Osteoblast (primary cell): Measurements from ENCODE around the gene MTCH1. TPM values are rescaled to one million over a fixed set of nuclear protein-coding genes. Genes with fewer than 3 reads are reported as not detected.

ENCODE experiments used
- DNase-seq: peaks from one replicate; pipeline ENCODE4 v3.0.0; 2011; ENCODE audit warnings: low spot score, mixed read lengths; ENCODE audit not compliant: insufficient read length; ENCODE audit errors: missing footprints
- H2AFZ ChIP-seq: 2 replicates; pipeline ENCODE4 v1.6.0; 2011; ENCODE audit warnings: mild to moderate bottlenecking, low read length
- H3K27ac ChIP-seq: 2 replicates; pipeline ENCODE4 v1.5.1; 2011; ENCODE audit warnings: mild to moderate bottlenecking, low read depth, low read length, moderate library complexity
- H3K27me3 ChIP-seq: 2 replicates; pipeline ENCODE4 v1.6.0; 2012; ENCODE audit warnings: mild to moderate bottlenecking, control low read depth, inconsistent platforms, low read length, moderate library complexity; ENCODE audit not compliant: insufficient read depth
- H3K36me3 ChIP-seq: 2 replicates; pipeline ENCODE4 v1.5.1; 2011; ENCODE audit warnings: mild to moderate bottlenecking, low read length, control low read depth, moderate library complexity; ENCODE audit not compliant: insufficient read depth
- H3K4me1 ChIP-seq: 2 replicates; pipeline ENCODE4 v1.5.1; 2011; ENCODE audit warnings: mild to moderate bottlenecking, low read length, control low read depth, moderate library complexity; ENCODE audit not compliant: insufficient read depth
- H3K4me2 ChIP-seq: 2 replicates; pipeline ENCODE4 v1.6.0; 2011; ENCODE audit warnings: mild to moderate bottlenecking, low read length; ENCODE audit not compliant: insufficient read depth
- H3K4me3 ChIP-seq: fragments of 200-600 bp; sonication (generic); 3 replicates; pipeline ENCODE4 v1.5.1; 2012; ENCODE audit warnings: mild to moderate bottlenecking, low read length, inconsistent platforms; ENCODE audit not compliant: insufficient read depth
- H3K79me2 ChIP-seq: 2 replicates; pipeline ENCODE4 v1.6.0; 2012; ENCODE audit warnings: mild to moderate bottlenecking, low read length, control low read depth, inconsistent platforms; ENCODE audit not compliant: insufficient read depth
- H3K9me3 ChIP-seq: 2 replicates; pipeline ENCODE4 v1.5.1; 2011; ENCODE audit warnings: low read depth, low read length, control low read depth
- H4K20me1 ChIP-seq: 2 replicates; pipeline ENCODE4 v1.6.0; 2012; ENCODE audit warnings: mild to moderate bottlenecking, low read length, control low read depth; ENCODE audit not compliant: insufficient read depth
- CTCF ChIP-seq: IDR thresholded peaks from 2 replicates; pipeline ENCODE4 v1.5.1; 2011; ENCODE audit warnings: mild to moderate bottlenecking, low read depth, low read length, moderate library complexity; ENCODE audit errors: extremely low read depth
- total RNA-seq: library from RNA; depleted of rRNA; stranded (reverse); fragments of >200 nt; gene quantifications from 2 replicates; pipeline ENCODE4 v1.2.3, GENCODE V29; 2012

Gene MTCH1
- total RNA-seq, 1 donor = 185 TPM

GRCh38 chr6:37027036-37027720 is 41.2 kb upstream of the MTCH1 start:
- TF ChIP-seq CTCF = no peak
- Histone ChIP-seq H3K27ac (no peak overlapping the region), H3K79me2 (no peaks in the 10 kb centered on the region), H3K4me2 (no peak overlapping the region), H3K36me3 (no peaks in the 10 kb centered on the region), H2AFZ (no peak overlapping the region), H3K27me3 (no peaks in the 10 kb centered on the region), H4K20me1 (no peaks in the 10 kb centered on the region), H3K4me3 (no peak overlapping the region), H3K9me3 (no peaks in the 10 kb centered on the region), H3K4me1 (no peaks in the 10 kb centered on the region)
- DNase-seq = no peak

DNA sequence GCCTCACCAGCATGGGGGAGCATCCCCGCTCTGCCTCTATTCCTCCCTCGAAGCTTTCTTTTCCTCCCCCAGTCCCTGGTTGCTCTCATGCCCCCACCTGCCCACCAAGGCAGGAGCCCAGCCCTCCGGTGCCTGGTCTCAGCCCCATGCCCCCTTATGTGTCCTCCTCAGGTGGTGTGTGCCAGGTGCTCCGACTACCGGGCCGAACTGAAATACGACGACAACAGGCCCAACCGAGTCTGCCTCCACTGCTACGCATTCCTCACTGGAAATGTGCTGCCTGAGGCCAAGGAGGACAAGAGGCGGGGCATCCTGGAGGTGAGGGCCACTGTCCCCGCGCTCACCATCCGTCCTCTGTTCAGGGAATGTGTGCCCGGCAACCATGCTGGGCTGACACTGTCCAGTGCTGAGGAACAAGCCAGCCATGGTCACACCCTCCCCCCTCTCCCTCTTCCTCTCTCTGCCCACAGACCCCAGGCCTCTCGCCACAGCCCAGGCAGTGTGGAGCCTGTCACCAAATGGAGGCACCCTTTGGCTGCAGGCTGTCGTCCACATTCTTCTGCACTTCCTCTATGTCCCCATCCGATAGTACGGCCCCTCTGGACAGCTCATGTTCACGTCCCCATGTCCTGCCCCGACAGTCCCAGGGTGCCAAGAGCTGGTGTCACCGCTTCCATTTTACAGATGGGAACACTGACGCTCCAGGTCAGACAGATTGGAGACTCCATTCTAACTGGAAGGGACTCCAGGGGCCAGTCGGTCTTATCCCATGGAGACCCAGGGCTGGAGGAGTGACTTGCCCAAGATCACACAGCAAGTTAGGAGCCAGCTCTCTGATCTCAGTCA is 39.8 kb upstream of the MTCH1 start:
- H3K4me1 ChIP-seq = no peaks in the 10 kb centered on the region

GRCh38 chr6:37024656-37025337 is 38.8 kb upstream of the MTCH1 start:
- Histone ChIP-seq H3K4me1 (no peaks in the 10 kb centered on the region), H2AFZ (no peak overlapping the region), H3K27ac (no peak overlapping the region), H3K9me3 (no peaks in the 10 kb centered on the region), H4K20me1 (no peaks in the 10 kb centered on the region), H3K4me3 (no peak overlapping the region), H3K79me2 (no peaks in the 10 kb centered on the region), H3K36me3 (no peaks in the 10 kb centered on the region), H3K27me3 (no peaks in the 10 kb centered on the region), H3K4me2 (no peak overlapping the region)
- peak; percentile 88 for DNase-seq
- no peak for TF ChIP-seq CTCF

More for the DNA sequence above, 39.8 kb upstream of the MTCH1 start:
- no peaks in the 10 kb centered on the region for H3K27me3 ChIP-seq
- H3K79me2 ChIP-seq = no peaks in the 10 kb centered on the region
- no peak for DNase-seq
- no peaks in the 10 kb centered on the region for H3K36me3 ChIP-seq
- no peak overlapping the region for H2AFZ ChIP-seq
- H3K4me2 ChIP-seq = no peak overlapping the region
- H3K9me3 ChIP-seq = no peaks in the 10 kb centered on the region
- TF ChIP-seq CTCF = no peak
- no peaks in the 10 kb centered on the region for H4K20me1 ChIP-seq
- H3K27ac ChIP-seq = no peak overlapping the region
- no peak overlapping the region for H3K4me3 ChIP-seq
